GM06990 (cell line): Measurements from ENCODE around the gene ZNF710.
"Not testable (repeated sequence)": the region's sequence is repeated elsewhere in the genome, so short reads cannot be mapped to it uniquely, and the experiment has no call there.

Source experiments
- DNase-seq: peaks from one replicate; pipeline ENCODE4 v3.0.0-alpha.2; 2011; ENCODE audit not compliant: insufficient read length; ENCODE audit errors: extremely low read depth
- H3K27me3 ChIP-seq: replicated peaks from 2 replicates; pipeline ENCODE4 v1.6.0; 2011; ENCODE audit warnings: low read length; ENCODE audit not compliant: control insufficient read depth, insufficient read depth
- H3K36me3 ChIP-seq: 2 replicates; pipeline ENCODE4 v1.5.1; 2011; ENCODE audit warnings: low read length; ENCODE audit not compliant: control insufficient read depth, insufficient read depth
- H3K4me3 ChIP-seq: replicated peaks from 2 replicates; pipeline ENCODE4 v1.5.1; 2011; ENCODE audit warnings: low read depth, mild to moderate bottlenecking, control low read depth, low read length
- CTCF ChIP-seq: IDR thresholded peaks from 2 replicates; pipeline ENCODE4 v1.5.1; 2011; ENCODE audit warnings: low read length, control low read depth, mild to moderate bottlenecking, inconsistent platforms; ENCODE audit not compliant: insufficient read depth, poor library complexity, severe bottlenecking

The ZNF710 gene

GRCh38 chr15:90067953-90068606 is 67.0 kb downstream of the ZNF710 start:
- H3K27me3 ChIP-seq, result no peaks in the 10 kb centered on the region
- no peak overlapping the region for H3K4me3 ChIP-seq
- DNase-seq, result no peak
- no peak for TF ChIP-seq CTCF
- peaks cover 19% of the 10 kb centered on the region for H3K36me3 ChIP-seq

GRCh38 chr15:90070623-90071022 is 69.5 kb downstream of the ZNF710 start:
- H3K4me3 ChIP-seq, DNase-seq, H3K27me3 ChIP-seq: not testable (repeated sequence)
- peaks cover 31% of the 10 kb centered on the region for H3K36me3 ChIP-seq

- Histone ChIP-seq H3K36me3 (peaks cover 34% of the 10 kb centered on the region), H3K4me3 (no peak overlapping the region), H3K27me3 (no peaks in the 10 kb centered on the region)
- peak; percentile 78 for TF ChIP-seq CTCF
- no peak for DNase-seq
These were observed 70.2 kb downstream of the ZNF710 start for GRCh38 chr15:90071220-90071807.

- no peak for DNase-seq
- no peak for TF ChIP-seq CTCF
- Histone ChIP-seq H3K27me3 (no peaks in the 10 kb centered on the region), H3K36me3 (peaks cover 30% of the 10 kb centered on the region), H3K4me3 (no peak overlapping the region)
These were observed 72.0 kb downstream of the ZNF710 start for GRCh38 chr15:90072978-90073640.

- TF ChIP-seq CTCF, result no peak
- no peak overlapping the region for H3K4me3 ChIP-seq
- no peaks in the 10 kb centered on the region for H3K27me3 ChIP-seq
- H3K36me3 ChIP-seq, result peaks cover 28% of the 10 kb centered on the region
- no peak for DNase-seq
These were observed 72.9 kb downstream of the ZNF710 start for GRCh38 chr15:90074023-90074422.

GRCh38 chr15:90074916-90075315 is 73.8 kb downstream of the ZNF710 start:
- Histone ChIP-seq H3K4me3 (no peak overlapping the region), H3K27me3 (no peaks in the 10 kb centered on the region), H3K36me3 (peaks cover 32% of the 10 kb centered on the region)
- no peak for TF ChIP-seq CTCF
- no peak for DNase-seq
